A673 (cell line): Measurements from ENCODE around the gene GPC1.

Experiments used
- CTCF ChIP-seq: fragments of 300-800, 200-600 bp; sonication (generic); conservative IDR thresholded peaks from 2 replicates; pipeline ENCODE4 v1.5.1; 2017; ENCODE audit warnings: low read depth, mild to moderate bottlenecking, antibody characterized with exemption, low read length, moderate library complexity, mixed read lengths
- EZH2 ChIP-seq: fragments of 200-600 bp; sonication (generic); IDR thresholded peaks from 2 replicates; pipeline ENCODE4 v1.6.1; 2017; ENCODE audit warnings: borderline replicate concordance, low read depth, mild to moderate bottlenecking, mixed read lengths, antibody characterized with exemption, low read length; ENCODE audit not compliant: poor library complexity, severe bottlenecking

- no peak for TF ChIP-seq CTCF
- TF ChIP-seq EZH2: no peak
Observed at GRCh38 chr2:240387325-240387668, 48.2 kb upstream of the GPC1 start.
